Measurements from ENCODE around the gene CD2AP.

The CD2AP gene

GRCh38 chr6:47428746-47429664 is 48.6 kb upstream of the CD2AP start (continued):
- TF ChIP-seq, protein P1, sequence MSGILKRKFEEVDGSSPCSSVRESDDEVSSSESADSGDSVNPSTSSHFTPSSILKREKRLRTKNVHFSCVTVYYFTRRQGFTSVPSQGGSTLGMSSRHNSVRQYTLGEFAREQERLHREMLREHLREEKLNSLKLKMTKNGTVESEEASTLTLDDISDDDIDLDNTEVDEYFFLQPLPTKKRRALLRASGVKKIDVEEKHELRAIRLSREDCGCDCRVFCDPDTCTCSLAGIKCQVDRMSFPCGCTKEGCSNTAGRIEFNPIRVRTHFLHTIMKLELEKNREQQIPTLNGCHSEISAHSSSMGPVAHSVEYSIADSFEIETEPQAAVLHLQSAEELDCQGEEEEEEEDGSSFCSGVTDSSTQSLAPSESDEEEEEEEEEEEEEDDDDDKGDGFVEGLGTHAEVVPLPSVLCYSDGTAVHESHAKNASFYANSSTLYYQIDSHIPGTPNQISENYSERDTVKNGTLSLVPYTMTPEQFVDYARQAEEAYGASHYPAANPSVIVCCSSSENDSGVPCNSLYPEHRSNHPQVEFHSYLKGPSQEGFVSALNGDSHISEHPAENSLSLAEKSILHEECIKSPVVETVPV (CRISPR knock-in tag; IDR thresholded peaks at IDR 0.05), result no peak

- ATAC-seq, result no peak
- TF ChIP-seq POU6F1 (CRISPR knock-in tag; IDR thresholded peaks at IDR 0.05; ENCODE audit: borderline replicate concordance, low read depth) (no peak), OSR1 (CRISPR knock-in tag; IDR thresholded peaks at IDR 0.05) (no peak), ZFP30 (CRISPR knock-in tag; IDR thresholded peaks at IDR 0.05) (no peak), SNAI2 (CRISPR knock-in tag; IDR thresholded peaks at IDR 0.05) (no peak), ZC3H10 (CRISPR knock-in tag; IDR thresholded peaks at IDR 0.05) (no peak), ISL1 (CRISPR knock-in tag; IDR thresholded peaks at IDR 0.05) (no peak), ARNTL (CRISPR knock-in tag; IDR thresholded peaks at IDR 0.05; ENCODE audit: borderline replicate concordance, low read depth) (no peak), RARB (CRISPR knock-in tag; IDR thresholded peaks at IDR 0.05) (no peak), ZNF565 (CRISPR knock-in tag; conservative IDR thresholded peaks at IDR 0.05; ENCODE audit: low read depth) (no peak), ZNF8 (CRISPR knock-in tag; IDR thresholded peaks at IDR 0.05) (no peak), ZNF70 (CRISPR knock-in tag; IDR thresholded peaks at IDR 0.05) (no peak), GLIS3 (CRISPR knock-in tag; IDR thresholded peaks at IDR 0.05) (no peak), PPARA (CRISPR knock-in tag; IDR thresholded peaks at IDR 0.05; ENCODE audit: borderline replicate concordance) (no peak), TOX (CRISPR knock-in tag; IDR thresholded peaks at IDR 0.05; ENCODE audit: borderline replicate concordance) (no peak), ZFP3 (CRISPR knock-in tag; IDR thresholded peaks at IDR 0.05) (no peak)
- TF ChIP-seq, protein P1 (CRISPR knock-in tag; IDR thresholded peaks at IDR 0.05), result no peak
- TF ChIP-seq, protein P2, sequence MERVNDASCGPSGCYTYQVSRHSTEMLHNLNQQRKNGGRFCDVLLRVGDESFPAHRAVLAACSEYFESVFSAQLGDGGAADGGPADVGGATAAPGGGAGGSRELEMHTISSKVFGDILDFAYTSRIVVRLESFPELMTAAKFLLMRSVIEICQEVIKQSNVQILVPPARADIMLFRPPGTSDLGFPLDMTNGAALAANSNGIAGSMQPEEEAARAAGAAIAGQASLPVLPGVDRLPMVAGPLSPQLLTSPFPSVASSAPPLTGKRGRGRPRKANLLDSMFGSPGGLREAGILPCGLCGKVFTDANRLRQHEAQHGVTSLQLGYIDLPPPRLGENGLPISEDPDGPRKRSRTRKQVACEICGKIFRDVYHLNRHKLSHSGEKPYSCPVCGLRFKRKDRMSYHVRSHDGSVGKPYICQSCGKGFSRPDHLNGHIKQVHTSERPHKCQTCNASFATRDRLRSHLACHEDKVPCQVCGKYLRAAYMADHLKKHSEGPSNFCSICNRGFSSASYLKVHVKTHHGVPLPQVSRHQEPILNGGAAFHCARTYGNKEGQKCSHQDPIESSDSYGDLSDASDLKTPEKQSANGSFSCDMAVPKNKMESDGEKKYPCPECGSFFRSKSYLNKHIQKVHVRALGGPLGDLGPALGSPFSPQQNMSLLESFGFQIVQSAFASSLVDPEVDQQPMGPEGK (CRISPR knock-in tag; IDR thresholded peaks at IDR 0.05; ENCODE audit: borderline replicate concordance), result no peak
- TF ChIP-seq, protein P3, sequence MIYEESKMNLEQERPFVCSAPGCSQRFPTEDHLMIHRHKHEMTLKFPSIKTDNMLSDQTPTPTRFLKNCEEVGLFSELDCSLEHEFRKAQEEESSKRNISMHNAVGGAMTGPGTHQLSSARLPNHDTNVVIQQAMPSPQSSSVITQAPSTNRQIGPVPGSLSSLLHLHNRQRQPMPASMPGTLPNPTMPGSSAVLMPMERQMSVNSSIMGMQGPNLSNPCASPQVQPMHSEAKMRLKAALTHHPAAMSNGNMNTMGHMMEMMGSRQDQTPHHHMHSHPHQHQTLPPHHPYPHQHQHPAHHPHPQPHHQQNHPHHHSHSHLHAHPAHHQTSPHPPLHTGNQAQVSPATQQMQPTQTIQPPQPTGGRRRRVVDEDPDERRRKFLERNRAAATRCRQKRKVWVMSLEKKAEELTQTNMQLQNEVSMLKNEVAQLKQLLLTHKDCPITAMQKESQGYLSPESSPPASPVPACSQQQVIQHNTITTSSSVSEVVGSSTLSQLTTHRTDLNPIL (CRISPR knock-in tag; IDR thresholded peaks at IDR 0.05; ENCODE audit: low read depth), result no peak
- TF ChIP-seq, protein P4, sequence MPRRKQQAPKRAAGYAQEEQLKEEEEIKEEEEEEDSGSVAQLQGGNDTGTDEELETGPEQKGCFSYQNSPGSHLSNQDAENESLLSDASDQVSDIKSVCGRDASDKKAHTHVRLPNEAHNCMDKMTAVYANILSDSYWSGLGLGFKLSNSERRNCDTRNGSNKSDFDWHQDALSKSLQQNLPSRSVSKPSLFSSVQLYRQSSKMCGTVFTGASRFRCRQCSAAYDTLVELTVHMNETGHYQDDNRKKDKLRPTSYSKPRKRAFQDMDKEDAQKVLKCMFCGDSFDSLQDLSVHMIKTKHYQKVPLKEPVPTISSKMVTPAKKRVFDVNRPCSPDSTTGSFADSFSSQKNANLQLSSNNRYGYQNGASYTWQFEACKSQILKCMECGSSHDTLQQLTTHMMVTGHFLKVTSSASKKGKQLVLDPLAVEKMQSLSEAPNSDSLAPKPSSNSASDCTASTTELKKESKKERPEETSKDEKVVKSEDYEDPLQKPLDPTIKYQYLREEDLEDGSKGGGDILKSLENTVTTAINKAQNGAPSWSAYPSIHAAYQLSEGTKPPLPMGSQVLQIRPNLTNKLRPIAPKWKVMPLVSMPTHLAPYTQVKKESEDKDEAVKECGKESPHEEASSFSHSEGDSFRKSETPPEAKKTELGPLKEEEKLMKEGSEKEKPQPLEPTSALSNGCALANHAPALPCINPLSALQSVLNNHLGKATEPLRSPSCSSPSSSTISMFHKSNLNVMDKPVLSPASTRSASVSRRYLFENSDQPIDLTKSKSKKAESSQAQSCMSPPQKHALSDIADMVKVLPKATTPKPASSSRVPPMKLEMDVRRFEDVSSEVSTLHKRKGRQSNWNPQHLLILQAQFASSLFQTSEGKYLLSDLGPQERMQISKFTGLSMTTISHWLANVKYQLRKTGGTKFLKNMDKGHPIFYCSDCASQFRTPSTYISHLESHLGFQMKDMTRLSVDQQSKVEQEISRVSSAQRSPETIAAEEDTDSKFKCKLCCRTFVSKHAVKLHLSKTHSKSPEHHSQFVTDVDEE (CRISPR knock-in tag; IDR thresholded peaks at IDR 0.05), result no peak
Measured at GRCh38 chr6:47434372-47435253, 43.0 kb upstream of the CD2AP start.

Measured in SK-N-SH treated with all-trans-retinoic acid at 6 μM for 48 hours (cell line).